Adrenal gland (tissue), 5 donors: ENCODE data around the gene CTTNBP2NL.

Experiments
- POLR2A ChIP-seq, 2 donors: fragments of 450-650 bp; IDR thresholded peaks; one replicate each; pipeline ENCODE4 v1.6.1; 2017; ENCODE audit warnings: antibody characterized with exemption in 2 of 2, mild to moderate bottlenecking in 2 of 2, moderate library complexity in 1 of 2
- TF ChIP-seq, protein P1 (sequence below), 6 experiments: fragments of 450-650 bp in 4 of 6; fragments of 200-600 bp in 2 of 6; sonication (generic) in 1 of 6; IDR thresholded peaks; 1 replicate in 5 of 6; 2 replicates in 1 of 6; pipeline versions ENCODE4 v1.5.1 to v1.8.0; 2016 to 2021; ENCODE audit warnings: antibody characterized with exemption in 6 of 6, mild to moderate bottlenecking in 2 of 6, moderate library complexity in 1 of 6
- donor health status: DM: no; HTN: no; CAD: no.

DNA sequence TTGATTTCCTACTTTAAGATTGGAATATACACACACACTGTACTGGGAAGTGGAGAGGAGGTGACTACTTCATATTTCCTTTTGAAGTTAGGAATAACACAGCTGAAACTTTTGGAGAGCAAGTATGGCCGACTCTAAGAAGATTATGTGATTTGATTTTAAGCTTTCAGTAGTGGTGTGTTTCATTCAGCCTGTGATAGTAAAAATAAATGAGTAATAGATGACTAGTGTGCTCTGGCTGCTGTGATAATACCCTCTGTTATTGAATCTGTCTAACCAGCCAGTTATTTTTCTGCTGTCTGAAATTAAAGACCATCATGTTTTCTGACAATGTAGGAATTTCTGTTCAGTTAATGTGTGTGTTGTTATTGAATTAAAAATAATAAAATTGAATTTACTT is 48.3 kb downstream of the CTTNBP2NL start:
- no peak for TF ChIP-seq POLR2A (IDR thresholded peaks at IDR 0.05)
- TF ChIP-seq, protein P1, sequence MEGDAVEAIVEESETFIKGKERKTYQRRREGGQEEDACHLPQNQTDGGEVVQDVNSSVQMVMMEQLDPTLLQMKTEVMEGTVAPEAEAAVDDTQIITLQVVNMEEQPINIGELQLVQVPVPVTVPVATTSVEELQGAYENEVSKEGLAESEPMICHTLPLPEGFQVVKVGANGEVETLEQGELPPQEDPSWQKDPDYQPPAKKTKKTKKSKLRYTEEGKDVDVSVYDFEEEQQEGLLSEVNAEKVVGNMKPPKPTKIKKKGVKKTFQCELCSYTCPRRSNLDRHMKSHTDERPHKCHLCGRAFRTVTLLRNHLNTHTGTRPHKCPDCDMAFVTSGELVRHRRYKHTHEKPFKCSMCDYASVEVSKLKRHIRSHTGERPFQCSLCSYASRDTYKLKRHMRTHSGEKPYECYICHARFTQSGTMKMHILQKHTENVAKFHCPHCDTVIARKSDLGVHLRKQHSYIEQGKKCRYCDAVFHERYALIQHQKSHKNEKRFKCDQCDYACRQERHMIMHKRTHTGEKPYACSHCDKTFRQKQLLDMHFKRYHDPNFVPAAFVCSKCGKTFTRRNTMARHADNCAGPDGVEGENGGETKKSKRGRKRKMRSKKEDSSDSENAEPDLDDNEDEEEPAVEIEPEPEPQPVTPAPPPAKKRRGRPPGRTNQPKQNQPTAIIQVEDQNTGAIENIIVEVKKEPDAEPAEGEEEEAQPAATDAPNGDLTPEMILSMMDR (IDR thresholded peaks at IDR 0.05): no peak
